ENCODE measurements around the gene CR1. TPM values are rescaled to one million over a fixed set of nuclear protein-coding genes. Genes with fewer than 3 reads are reported as not detected.
"Not testable (repeated sequence)": the region's sequence is repeated elsewhere in the genome, so short reads cannot be mapped to it uniquely, and the experiment has no call there.

Gene CR1
- polyA plus RNA-seq, 2 donors = 0.06 to 0.12 TPM

DNA sequence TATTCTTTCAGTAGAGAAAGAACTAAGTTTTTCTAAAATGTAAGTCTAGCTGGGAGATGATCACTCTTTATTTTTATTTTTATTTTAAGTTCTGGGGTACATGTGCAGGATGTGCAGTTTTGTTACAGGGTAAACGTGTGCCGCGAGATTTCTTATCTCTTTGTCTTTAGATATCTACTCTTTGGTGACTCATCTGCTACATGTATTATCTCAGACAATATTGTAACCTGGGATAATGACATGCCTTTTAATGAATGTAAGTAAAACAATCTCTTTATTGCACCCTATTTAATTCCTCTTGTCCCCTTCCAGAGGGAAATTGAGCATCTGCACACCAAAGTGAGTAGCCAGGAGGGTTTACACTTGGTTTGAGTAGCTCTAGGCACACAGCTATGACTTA is 32.4 kb upstream of the CR1 start:
- Histone ChIP-seq H3K4me1 (ENCODE audit: control insufficient read depth in 2 of 2, insufficient read depth in 2 of 2, low read length in 1 of 2) (no peaks in the 10 kb centered on the region), H3K36me3 (ENCODE audit: control insufficient read depth in 2 of 2, insufficient read depth in 2 of 2, low read length in 1 of 2) (no peaks in the 10 kb centered on the region), H3K27ac (ENCODE audit: low read depth in 2 of 2, low read length in 1 of 2) (no peak overlapping the region), H3K27me3 (ENCODE audit: control insufficient read depth in 1 of 2, insufficient read depth in 2 of 2, low read length in 2 of 2) (peaks cover 0 to 3% of the 10 kb centered on the region in 2 donors), H3K4me3 (ENCODE audit: low read depth in 1 of 2, low read length in 2 of 2) (no peak overlapping the region), H3K9me3 (ENCODE audit: control insufficient read depth in 2 of 2, insufficient read depth in 1 of 2, low read depth in 1 of 2, low read length in 1 of 2) (no peaks in the 10 kb centered on the region)
- WGBS, 2 donors = 61 to 82% methylated on average over 3 of the region's 3 CpGs

DNA sequence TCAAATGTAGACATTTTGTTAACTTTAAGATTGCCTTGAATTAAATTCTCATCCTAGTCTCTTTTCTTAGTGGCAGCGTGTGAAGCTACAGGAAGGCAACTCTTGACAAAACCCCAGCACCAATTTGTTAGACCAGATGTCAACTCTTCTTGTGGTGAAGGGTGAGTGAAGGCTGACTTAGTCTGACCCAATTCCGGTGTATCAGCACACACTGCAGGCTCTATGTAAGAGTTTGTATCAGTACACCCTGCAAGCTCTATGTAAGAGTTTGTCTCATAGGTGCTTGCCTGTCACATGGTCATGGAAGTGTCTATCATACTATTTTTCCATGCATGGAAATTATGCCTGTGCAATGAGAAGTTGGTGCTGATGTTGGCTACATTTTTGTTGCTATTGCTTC is 25.0 kb upstream of the CR1 start:
- Histone ChIP-seq H3K4me3 (ENCODE audit: low read depth in 1 of 2, low read length in 2 of 2) (no peak overlapping the region), H3K9me3 (ENCODE audit: control insufficient read depth in 2 of 2, insufficient read depth in 1 of 2, low read depth in 1 of 2, low read length in 1 of 2) (no peaks in the 10 kb centered on the region), H3K27me3 (ENCODE audit: control insufficient read depth in 1 of 2, insufficient read depth in 2 of 2, low read length in 2 of 2) (no peaks in the 10 kb centered on the region), H3K27ac (ENCODE audit: low read depth in 2 of 2, low read length in 1 of 2) (no peak overlapping the region), H3K36me3 (ENCODE audit: control insufficient read depth in 2 of 2, insufficient read depth in 2 of 2, low read length in 1 of 2) (no peaks in the 10 kb centered on the region), H3K4me1 (ENCODE audit: control insufficient read depth in 2 of 2, insufficient read depth in 2 of 2, low read length in 1 of 2) (no peaks in the 10 kb centered on the region)
- WGBS, 2 donors = 82 to 85% methylated on average over 2 of the region's 2 CpGs

DNA sequence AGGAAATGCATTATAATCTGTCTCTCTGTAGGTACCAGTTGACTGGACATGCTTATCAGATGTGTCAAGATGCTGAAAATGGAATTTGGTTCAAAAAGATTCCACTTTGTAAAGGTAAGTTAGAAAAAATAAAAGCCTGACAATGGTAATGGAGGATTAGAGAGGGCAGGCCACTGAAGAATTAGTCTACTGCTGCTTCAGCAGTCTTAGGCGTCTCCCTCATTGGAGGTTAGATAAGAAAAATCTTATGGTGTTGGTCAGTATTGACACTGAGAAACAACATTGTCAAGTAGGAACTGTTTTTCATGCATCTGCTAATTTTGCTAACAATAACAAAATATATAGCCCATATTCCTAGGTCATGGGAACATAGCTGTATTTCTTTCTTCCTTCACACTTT is 21.7 kb upstream of the CR1 start:
- Histone ChIP-seq H3K4me1 (ENCODE audit: control insufficient read depth in 2 of 2, insufficient read depth in 2 of 2, low read length in 1 of 2) (no peaks in the 10 kb centered on the region), H3K27ac (ENCODE audit: low read depth in 2 of 2, low read length in 1 of 2) (no peak overlapping the region), H3K9me3 (ENCODE audit: control insufficient read depth in 2 of 2, insufficient read depth in 1 of 2, low read depth in 1 of 2, low read length in 1 of 2) (no peaks in the 10 kb centered on the region), H3K36me3 (ENCODE audit: control insufficient read depth in 2 of 2, insufficient read depth in 2 of 2, low read length in 1 of 2) (no peaks in the 10 kb centered on the region), H3K27me3 (ENCODE audit: control insufficient read depth in 1 of 2, insufficient read depth in 2 of 2, low read length in 2 of 2) (no peaks in the 10 kb centered on the region), H3K4me3 (ENCODE audit: low read depth in 1 of 2, low read length in 2 of 2) (no peak overlapping the region)
- WGBS, 2 donors = 90 to 94% methylated on average over 1 of the region's 1 CpG

DNA sequence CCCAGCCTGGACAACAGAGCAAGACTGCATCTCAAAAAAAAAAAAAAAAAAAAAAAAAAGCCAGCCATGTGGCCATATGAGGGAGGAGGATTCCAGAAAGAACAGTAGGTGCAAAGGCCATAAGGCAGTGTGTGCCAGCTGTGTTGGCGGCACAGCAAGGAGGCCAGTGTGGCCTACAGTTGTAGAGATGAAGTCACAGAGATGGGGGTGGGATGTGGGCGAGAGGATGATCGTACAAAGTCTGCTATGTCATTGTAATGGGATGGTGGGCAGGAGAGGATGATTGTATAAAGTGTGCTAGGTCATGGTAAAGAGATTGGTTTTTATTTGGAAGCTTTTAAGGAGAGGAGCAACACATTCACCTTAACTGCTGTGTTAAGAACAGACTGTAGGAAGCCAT is 9.8 kb upstream of the CR1 start:
- Histone ChIP-seq H3K27ac (ENCODE audit: low read depth in 2 of 2, low read length in 1 of 2) (no peak overlapping the region), H3K27me3 (ENCODE audit: control insufficient read depth in 1 of 2, insufficient read depth in 2 of 2, low read length in 2 of 2) (no peaks in the 10 kb centered on the region), H3K9me3 (ENCODE audit: control insufficient read depth in 2 of 2, insufficient read depth in 1 of 2, low read depth in 1 of 2, low read length in 1 of 2) (no peaks in the 10 kb centered on the region), H3K36me3 (ENCODE audit: control insufficient read depth in 2 of 2, insufficient read depth in 2 of 2, low read length in 1 of 2) (no peaks in the 10 kb centered on the region), H3K4me3 (ENCODE audit: low read depth in 1 of 2, low read length in 2 of 2) (no peak overlapping the region), H3K4me1 (ENCODE audit: control insufficient read depth in 2 of 2, insufficient read depth in 2 of 2, low read length in 1 of 2) (no peaks in the 10 kb centered on the region)
- 78 to 90% methylated on average over 3 of the region's 3 CpGs for WGBS, 2 donors

DNA sequence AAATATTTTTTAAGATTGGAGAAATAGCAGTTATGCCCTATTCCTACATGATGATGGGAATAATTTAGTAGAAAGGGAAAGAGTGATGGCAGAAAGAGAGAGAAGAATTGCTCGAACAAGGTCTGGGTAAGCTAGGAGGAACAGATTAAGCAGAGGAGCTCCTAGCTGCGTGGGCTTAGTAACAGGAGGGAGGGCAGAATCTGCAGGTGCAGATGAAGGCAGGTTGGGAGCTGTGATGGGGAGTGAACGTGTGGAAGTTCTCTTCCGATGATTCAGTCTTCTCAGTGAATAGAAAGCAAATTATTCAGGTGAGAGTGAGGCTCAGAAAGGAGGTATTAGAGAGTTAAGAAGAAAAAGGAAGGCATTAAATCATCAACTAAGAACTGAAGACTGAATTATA is 8.3 kb upstream of the CR1 start:
- Histone ChIP-seq H3K4me3 (ENCODE audit: low read depth in 1 of 2, low read length in 2 of 2) (no peak overlapping the region), H3K36me3 (ENCODE audit: control insufficient read depth in 2 of 2, insufficient read depth in 2 of 2, low read length in 1 of 2) (no peaks in the 10 kb centered on the region), H3K27me3 (ENCODE audit: control insufficient read depth in 1 of 2, insufficient read depth in 2 of 2, low read length in 2 of 2) (no peaks in the 10 kb centered on the region), H3K27ac (ENCODE audit: low read depth in 2 of 2, low read length in 1 of 2) (no peak overlapping the region), H3K9me3 (ENCODE audit: control insufficient read depth in 2 of 2, insufficient read depth in 1 of 2, low read depth in 1 of 2, low read length in 1 of 2) (no peaks in the 10 kb centered on the region), H3K4me1 (ENCODE audit: control insufficient read depth in 2 of 2, insufficient read depth in 2 of 2, low read length in 1 of 2) (no peaks in the 10 kb centered on the region)
- 66 to 80% methylated on average over 4 of the region's 4 CpGs for WGBS, 2 donors

DNA sequence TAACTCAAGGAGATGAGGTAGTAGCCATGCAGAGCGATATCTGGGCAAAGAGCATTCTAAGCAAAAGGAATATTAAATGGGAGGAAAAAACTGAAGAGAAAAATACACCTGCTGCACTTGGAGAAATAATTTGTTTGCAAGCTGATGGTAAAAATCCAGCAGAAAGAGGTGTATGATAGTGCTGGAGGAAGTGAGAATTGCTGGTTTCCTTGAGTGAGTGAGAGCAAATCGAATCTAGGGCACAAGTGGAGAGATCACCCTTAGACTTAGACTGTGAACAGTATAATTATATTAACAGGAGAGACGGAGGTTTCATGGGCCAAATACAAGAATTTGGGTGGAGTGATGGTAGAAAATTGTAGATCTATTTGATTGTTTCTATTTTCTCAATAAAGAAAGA is 2.7 kb upstream of the CR1 start:
- Histone ChIP-seq H3K4me1 (ENCODE audit: control insufficient read depth in 2 of 2, insufficient read depth in 2 of 2, low read length in 1 of 2) (peaks cover 0 to 4% of the 10 kb centered on the region in 2 donors), H3K9me3 (ENCODE audit: control insufficient read depth in 2 of 2, insufficient read depth in 1 of 2, low read depth in 1 of 2, low read length in 1 of 2) (no peaks in the 10 kb centered on the region), H3K4me3 (ENCODE audit: low read depth in 1 of 2, low read length in 2 of 2) (no peak overlapping the region), H3K27ac (ENCODE audit: low read depth in 2 of 2, low read length in 1 of 2) (no peak overlapping the region), H3K27me3 (ENCODE audit: control insufficient read depth in 1 of 2, insufficient read depth in 2 of 2, low read length in 2 of 2) (peaks cover 0 to 7% of the 10 kb centered on the region in 2 donors), H3K36me3 (ENCODE audit: control insufficient read depth in 2 of 2, insufficient read depth in 2 of 2, low read length in 1 of 2) (no peaks in the 10 kb centered on the region)
- 80 to 83% methylated on average over 3 of the region's 3 CpGs for WGBS, 2 donors

DNA sequence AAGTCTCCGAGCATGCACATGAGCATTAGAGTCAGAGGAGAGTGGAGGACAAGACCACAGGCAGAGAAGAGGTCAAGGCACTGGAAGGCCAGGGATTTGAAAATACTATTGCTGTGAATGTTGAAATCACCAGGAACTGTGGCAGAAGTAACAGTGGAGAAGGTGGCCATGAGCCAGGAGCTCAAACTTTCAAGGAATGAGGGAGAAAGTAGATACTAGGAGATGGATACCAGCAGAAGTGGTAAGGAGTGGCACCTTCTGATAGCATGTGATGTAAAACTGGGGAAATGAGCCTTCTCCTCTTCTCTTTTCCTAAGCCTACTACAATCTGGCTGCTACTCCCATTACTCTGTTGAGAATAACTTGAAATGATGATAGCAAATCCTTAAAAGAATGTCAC is 1.8 kb upstream of the CR1 start:
- WGBS, 2 donors = 88 to 96% methylated on average over 1 of the region's 1 CpG

DNA sequence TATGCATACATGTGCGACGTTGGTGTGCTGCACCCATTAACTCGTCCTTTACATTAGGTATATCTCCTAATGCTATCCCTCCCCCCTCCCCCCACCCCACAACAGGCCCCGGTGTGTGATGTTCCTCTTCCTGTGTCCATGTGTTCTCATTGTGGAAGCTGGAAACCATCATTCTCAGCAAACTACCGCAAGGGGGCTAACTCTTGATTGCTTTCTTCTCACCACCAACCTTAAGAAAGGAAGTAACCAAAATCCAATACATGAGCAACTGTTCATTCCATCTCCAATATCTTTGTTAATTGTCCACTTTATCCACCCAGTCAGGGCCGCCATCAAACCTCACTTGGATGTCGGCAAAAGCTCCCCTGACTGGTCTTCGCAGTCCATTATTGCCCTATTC is 676 bp upstream of the CR1 start:
- H3K9me3 ChIP-seq (ENCODE audit: control insufficient read depth in 2 of 2, insufficient read depth in 1 of 2, low read depth in 1 of 2, low read length in 1 of 2); H3K4me3 ChIP-seq (ENCODE audit: low read depth in 1 of 2, low read length in 2 of 2); H3K27me3 ChIP-seq (ENCODE audit: control insufficient read depth in 1 of 2, insufficient read depth in 2 of 2, low read length in 2 of 2); H3K36me3 ChIP-seq (ENCODE audit: control insufficient read depth in 2 of 2, insufficient read depth in 2 of 2, low read length in 1 of 2); H3K27ac ChIP-seq (ENCODE audit: low read depth in 2 of 2, low read length in 1 of 2); H3K4me1 ChIP-seq (ENCODE audit: control insufficient read depth in 2 of 2, insufficient read depth in 2 of 2, low read length in 1 of 2): not testable (repeated sequence)
- WGBS, 2 donors = 79 to 87% methylated on average over 8 of the region's 8 CpGs

More for the DNA sequence above, 1.8 kb upstream of the CR1 start:
- Histone ChIP-seq H3K9me3 (ENCODE audit: control insufficient read depth in 2 of 2, insufficient read depth in 1 of 2, low read depth in 1 of 2, low read length in 1 of 2) (no peaks in the 10 kb centered on the region), H3K4me3 (ENCODE audit: low read depth in 1 of 2, low read length in 2 of 2) (no peak overlapping the region), H3K36me3 (ENCODE audit: control insufficient read depth in 2 of 2, insufficient read depth in 2 of 2, low read length in 1 of 2) (no peaks in the 10 kb centered on the region), H3K27ac (ENCODE audit: low read depth in 2 of 2, low read length in 1 of 2) (no peak overlapping the region), H3K27me3 (ENCODE audit: control insufficient read depth in 1 of 2, insufficient read depth in 2 of 2, low read length in 2 of 2) (peaks cover 0 to 7% of the 10 kb centered on the region in 2 donors), H3K4me1 (ENCODE audit: control insufficient read depth in 2 of 2, insufficient read depth in 2 of 2, low read length in 1 of 2) (peaks cover 0 to 4% of the 10 kb centered on the region in 2 donors)

DNA sequence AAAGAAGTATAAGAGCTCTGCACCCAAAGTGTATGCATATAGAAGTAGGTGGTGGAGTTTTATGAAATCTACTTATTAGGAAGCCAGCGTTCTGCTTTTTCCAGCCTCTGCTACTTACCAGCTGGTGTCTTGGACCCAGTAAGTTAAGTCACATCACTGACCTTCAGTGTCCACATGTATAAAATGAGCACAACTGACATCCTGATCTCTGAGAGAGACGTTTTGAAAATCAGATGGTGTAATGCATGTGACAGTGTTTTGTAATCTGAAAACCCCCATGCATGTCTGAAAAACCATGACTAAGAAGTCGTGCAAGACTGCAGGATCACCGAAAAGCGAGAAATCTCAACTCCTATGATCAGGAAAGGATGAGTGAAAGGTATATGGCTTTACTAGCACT is 2.0 kb downstream of the CR1 start:
- 66% methylated on average over 5 of the region's 5 CpGs for WGBS, 2 donors
- Histone ChIP-seq H3K36me3 (ENCODE audit: control insufficient read depth in 2 of 2, insufficient read depth in 2 of 2, low read length in 1 of 2) (no peaks in the 10 kb centered on the region), H3K4me1 (ENCODE audit: control insufficient read depth in 2 of 2, insufficient read depth in 2 of 2, low read length in 1 of 2) (peaks cover 0 to 4% of the 10 kb centered on the region in 2 donors), H3K4me3 (ENCODE audit: low read depth in 1 of 2, low read length in 2 of 2) (no peak overlapping the region), H3K9me3 (ENCODE audit: control insufficient read depth in 2 of 2, insufficient read depth in 1 of 2, low read depth in 1 of 2, low read length in 1 of 2) (no peaks in the 10 kb centered on the region), H3K27ac (ENCODE audit: low read depth in 2 of 2, low read length in 1 of 2) (no peak overlapping the region), H3K27me3 (ENCODE audit: control insufficient read depth in 1 of 2, insufficient read depth in 2 of 2, low read length in 2 of 2) (peaks cover 0 to 7% of the 10 kb centered on the region in 2 donors)

DNA sequence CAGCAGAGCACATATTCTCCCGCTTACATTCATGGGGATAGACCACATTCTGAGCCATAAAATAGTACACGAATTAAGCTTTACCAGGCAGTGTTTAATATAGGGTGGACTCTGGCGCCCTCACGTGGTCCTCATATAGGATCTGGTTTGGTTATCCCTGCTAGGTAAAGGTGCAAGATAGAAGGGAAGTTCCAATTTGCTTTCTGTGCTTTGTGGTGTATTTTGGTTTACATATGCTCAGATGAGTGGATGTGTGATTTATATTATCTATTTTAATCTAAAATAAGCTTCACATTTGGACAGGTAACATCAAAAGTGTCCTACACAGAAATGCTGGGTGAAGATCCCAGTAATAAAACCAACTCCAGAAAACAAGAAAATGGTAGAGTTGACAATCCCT is 3.6 kb downstream of the CR1 start:
- 0 to 2% methylated on average over 4 of the region's 4 CpGs for WGBS, 2 donors
- Histone ChIP-seq H3K4me1 (ENCODE audit: control insufficient read depth in 2 of 2, insufficient read depth in 2 of 2, low read length in 1 of 2) (peaks cover 0 to 4% of the 10 kb centered on the region in 2 donors), H3K27ac (ENCODE audit: low read depth in 2 of 2, low read length in 1 of 2) (no peak overlapping the region), H3K27me3 (ENCODE audit: control insufficient read depth in 1 of 2, insufficient read depth in 2 of 2, low read length in 2 of 2) (peaks cover 3% of the 10 kb centered on the region in 2 donors), H3K9me3 (ENCODE audit: control insufficient read depth in 2 of 2, insufficient read depth in 1 of 2, low read depth in 1 of 2, low read length in 1 of 2) (no peaks in the 10 kb centered on the region), H3K36me3 (ENCODE audit: control insufficient read depth in 2 of 2, insufficient read depth in 2 of 2, low read length in 1 of 2) (no peaks in the 10 kb centered on the region), H3K4me3 (ENCODE audit: low read depth in 1 of 2, low read length in 2 of 2) (no peak overlapping the region)

Measured in esophagus (tissue), 2 donors.